Measurements from ENCODE around the gene SERAC1. TPM values are rescaled to one million over a fixed set of nuclear protein-coding genes. Genes with fewer than 3 reads are reported as not detected.

Gene SERAC1
- total and polyA plus RNA-seq, 10 of the 15 experiments (the other 5 are each of a cell fraction or from before 2014, with no cell fraction given): 0.76 to 2.9 (median 2.2) TPM

DNA sequence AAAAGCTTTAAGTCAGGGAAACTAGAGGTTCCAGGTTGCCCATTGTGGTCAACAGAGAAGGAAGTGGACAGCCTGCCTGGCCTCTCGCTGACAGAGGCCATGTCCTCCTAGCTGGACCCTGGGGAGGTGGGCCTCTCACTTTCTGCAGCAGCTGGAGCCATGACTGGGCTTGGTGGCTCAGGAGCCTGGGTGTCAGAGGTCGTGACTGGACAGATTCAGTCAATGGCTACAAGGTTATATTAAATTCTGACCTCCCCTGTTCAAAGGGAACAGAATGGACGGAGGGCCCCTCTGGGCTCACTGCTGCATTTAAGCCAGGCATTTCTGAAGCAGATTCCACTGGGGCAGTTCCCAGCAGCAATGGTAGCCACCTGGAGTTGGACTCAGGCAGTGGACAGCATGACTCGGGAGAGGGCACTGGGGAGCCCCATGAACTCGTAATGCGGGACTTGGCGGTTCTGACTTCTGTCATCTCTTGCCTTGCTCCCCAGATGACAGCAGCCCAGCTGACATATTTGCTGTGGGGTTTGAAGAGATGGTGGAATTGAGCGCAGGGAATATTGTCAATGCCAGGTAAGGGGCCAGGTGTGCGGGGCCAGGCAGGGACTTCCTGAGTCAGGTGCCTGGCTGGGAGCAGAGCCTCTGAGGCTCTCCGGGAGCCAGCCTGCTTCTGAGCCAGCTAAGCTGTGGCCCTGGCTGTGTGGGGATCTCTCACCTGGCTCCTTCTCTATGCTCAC, 99.7 kb downstream of the SERAC1 start:
- H3K4me2 ChIP-seq (ENCODE audit: control insufficient read depth, insufficient read depth): no peak overlapping the region
- H3K79me2 ChIP-seq (ENCODE audit: control insufficient read depth, insufficient read depth, low read length): no peaks in the 10 kb centered on the region
- no peaks in the 10 kb centered on the region for H3K27me3 ChIP-seq (replicated peaks in 1 of 2; ENCODE audit: control insufficient read depth in 2 of 2, insufficient read depth in 2 of 2, low read length in 1 of 2)
- CTCF ChIA-PET: interaction anchor here (1.3 kb wide), 1 partner anchor 37 kb away, joined by 3 read pairs; no protein-coding TSS in a partner anchor
- RAD21 ChIA-PET (ENCODE audit: unreplicated experiment): no interaction called here
- H3K27ac ChIP-seq (ENCODE audit: control insufficient read depth, insufficient read depth): no peak overlapping the region
- in situ Hi-C loops (cut with MboI) (no loop called here), intact Hi-C loops (cut with micrococcal nuclease; ENCODE audit: unreplicated experiment) (no loop called here)
- no peaks in the 10 kb centered on the region for H3K4me1 ChIP-seq (ENCODE audit: control insufficient read depth, insufficient read depth, low read length)
- POLR2A ChIA-PET: interaction anchor here (0.6 kb wide), 1 partner anchor 90 kb away, joined by 3 read pairs; no protein-coding TSS in a partner anchor
- SMC1A ChIA-PET (ENCODE audit: uncharacterized antibody, unreplicated experiment): no interaction called here
- WGBS (ENCODE audit: insufficient coverage, insufficient replicate concordance, low lambda C conversion rate, missing lambda C conversion rate): 95% methylated on average over 10 of the region's 10 CpGs
- H3K9ac ChIP-seq (ENCODE audit: control insufficient read depth, insufficient read depth, low read length): no peak overlapping the region
- DNase-seq (ENCODE audit: low read depth, low spot score) (no peak), FAIRE-seq (no peak), ATAC-seq (no peak)
- H3K9me3 ChIP-seq (replicated peaks; ENCODE audit: control insufficient read depth, insufficient read depth, low read length): no peaks in the 10 kb centered on the region
- H3K36me3 ChIP-seq (ENCODE audit: control insufficient read depth in 2 of 2, insufficient read depth in 2 of 2, low read length in 1 of 2): no peaks in the 10 kb centered on the region
- no peak overlapping the region for H2AFZ ChIP-seq (ENCODE audit: control insufficient read depth, low read depth, low read length)
- H4K20me1 ChIP-seq (ENCODE audit: control insufficient read depth, insufficient read depth): no peaks in the 10 kb centered on the region
- no peak for TF ChIP-seq ZNF217 (IDR thresholded peaks at IDR 0.05)
- no peak for TF ChIP-seq BHLHE40 (IDR thresholded peaks at IDR 0.05; ENCODE audit: borderline replicate concordance in 1 of 2, low read depth in 2 of 2, low read length in 1 of 2)
- TF ChIP-seq, protein P1, sequence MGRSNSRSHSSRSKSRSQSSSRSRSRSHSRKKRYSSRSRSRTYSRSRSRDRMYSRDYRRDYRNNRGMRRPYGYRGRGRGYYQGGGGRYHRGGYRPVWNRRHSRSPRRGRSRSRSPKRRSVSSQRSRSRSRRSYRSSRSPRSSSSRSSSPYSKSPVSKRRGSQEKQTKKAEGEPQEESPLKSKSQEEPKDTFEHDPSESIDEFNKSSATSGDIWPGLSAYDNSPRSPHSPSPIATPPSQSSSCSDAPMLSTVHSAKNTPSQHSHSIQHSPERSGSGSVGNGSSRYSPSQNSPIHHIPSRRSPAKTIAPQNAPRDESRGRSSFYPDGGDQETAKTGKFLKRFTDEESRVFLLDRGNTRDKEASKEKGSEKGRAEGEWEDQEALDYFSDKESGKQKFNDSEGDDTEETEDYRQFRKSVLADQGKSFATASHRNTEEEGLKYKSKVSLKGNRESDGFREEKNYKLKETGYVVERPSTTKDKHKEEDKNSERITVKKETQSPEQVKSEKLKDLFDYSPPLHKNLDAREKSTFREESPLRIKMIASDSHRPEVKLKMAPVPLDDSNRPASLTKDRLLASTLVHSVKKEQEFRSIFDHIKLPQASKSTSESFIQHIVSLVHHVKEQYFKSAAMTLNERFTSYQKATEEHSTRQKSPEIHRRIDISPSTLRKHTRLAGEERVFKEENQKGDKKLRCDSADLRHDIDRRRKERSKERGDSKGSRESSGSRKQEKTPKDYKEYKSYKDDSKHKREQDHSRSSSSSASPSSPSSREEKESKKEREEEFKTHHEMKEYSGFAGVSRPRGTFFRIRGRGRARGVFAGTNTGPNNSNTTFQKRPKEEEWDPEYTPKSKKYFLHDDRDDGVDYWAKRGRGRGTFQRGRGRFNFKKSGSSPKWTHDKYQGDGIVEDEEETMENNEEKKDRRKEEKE (IDR thresholded peaks at IDR 0.05): no peak
- TF ChIP-seq KDM1A (IDR thresholded peaks at IDR 0.05; ENCODE audit: borderline replicate concordance): no peak
- no peak for TF ChIP-seq NKRF (conservative IDR thresholded peaks at IDR 0.05)
- no peak for TF ChIP-seq ATF7 (IDR thresholded peaks at IDR 0.05; ENCODE audit: low read depth)
- no peak overlapping the region for H3K4me3 ChIP-seq
- no TSS peak for BruUV-seq (replicated peaks)

Measured in GM12878 (cell line).